ENCODE measurements around the gene ARPC4.
"Not testable (repeated sequence)": the region's sequence is repeated elsewhere in the genome, so short reads cannot be mapped to it uniquely, and the experiment has no call there.

ARPC4 gene

GRCh38 chr3:9769012-9769411, 23.9 kb upstream of the ARPC4 start:
- peak overlapping the region; percentile 49 for H3K4me3 ChIP-seq (ENCODE audit: low read length)
- TF ChIP-seq, protein P1, sequence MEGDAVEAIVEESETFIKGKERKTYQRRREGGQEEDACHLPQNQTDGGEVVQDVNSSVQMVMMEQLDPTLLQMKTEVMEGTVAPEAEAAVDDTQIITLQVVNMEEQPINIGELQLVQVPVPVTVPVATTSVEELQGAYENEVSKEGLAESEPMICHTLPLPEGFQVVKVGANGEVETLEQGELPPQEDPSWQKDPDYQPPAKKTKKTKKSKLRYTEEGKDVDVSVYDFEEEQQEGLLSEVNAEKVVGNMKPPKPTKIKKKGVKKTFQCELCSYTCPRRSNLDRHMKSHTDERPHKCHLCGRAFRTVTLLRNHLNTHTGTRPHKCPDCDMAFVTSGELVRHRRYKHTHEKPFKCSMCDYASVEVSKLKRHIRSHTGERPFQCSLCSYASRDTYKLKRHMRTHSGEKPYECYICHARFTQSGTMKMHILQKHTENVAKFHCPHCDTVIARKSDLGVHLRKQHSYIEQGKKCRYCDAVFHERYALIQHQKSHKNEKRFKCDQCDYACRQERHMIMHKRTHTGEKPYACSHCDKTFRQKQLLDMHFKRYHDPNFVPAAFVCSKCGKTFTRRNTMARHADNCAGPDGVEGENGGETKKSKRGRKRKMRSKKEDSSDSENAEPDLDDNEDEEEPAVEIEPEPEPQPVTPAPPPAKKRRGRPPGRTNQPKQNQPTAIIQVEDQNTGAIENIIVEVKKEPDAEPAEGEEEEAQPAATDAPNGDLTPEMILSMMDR (IDR thresholded peaks at IDR 0.05; ENCODE audit: insufficient read depth, low read depth, low read length, missing control alignments): no peak
- DNase-seq (ENCODE audit: low read depth): no peak

DNA sequence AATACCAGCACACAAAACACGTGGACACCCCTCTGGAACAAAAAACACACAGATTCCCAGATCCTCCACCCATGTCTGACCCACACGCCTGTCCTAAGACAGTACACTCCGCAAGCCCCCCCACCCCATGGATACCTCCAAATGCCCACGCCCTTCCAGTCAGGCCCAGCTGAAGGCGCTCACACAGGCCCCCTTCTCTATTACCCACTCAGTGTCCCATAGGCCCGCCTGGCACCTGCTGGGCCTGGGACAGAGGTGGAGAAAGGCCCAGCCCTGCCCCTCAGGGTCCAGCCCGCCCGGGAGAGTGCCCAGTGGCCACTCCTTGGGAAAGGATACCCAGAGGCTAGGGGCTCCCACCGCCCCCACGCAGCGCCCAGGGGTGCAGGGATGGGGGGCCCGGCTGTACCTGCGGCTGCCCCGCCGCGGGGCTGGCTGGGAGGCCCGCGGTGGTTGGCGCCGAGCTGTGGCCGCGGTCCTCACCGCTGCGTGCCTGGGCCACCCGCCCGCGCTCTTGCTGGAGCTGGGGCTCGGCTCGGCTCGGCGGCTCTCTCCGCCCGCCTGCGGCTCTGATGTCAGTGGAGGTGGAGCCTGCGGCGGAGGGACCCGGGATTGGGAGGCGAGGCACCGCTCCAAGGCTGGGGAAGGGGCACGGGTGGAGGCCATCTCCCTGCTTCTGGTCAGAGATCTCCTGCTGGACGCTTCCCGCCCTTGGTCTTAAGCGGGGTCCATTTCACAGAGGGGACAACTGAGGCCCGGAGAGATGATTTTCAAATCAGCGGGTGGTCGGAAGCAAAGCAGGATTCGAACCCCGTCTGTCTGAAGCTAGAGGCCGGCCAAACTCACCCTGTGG, 23.2 kb upstream of the ARPC4 start, which contains the start of gene CAMK1:
TSS of gene CAMK1 (minus strand) at position 522 of the 850 bp plus-strand sequence. CDS start 2,198 bp downstream, outside the sequence.
- peak within 1 kb of the TSS; percentile 49 for H3K4me3 ChIP-seq (ENCODE audit: low read length)
- TF ChIP-seq, protein P1 (IDR thresholded peaks at IDR 0.05; ENCODE audit: insufficient read depth, low read depth, low read length, missing control alignments): no peak
- DNase-seq (ENCODE audit: low read depth): peak; percentile 69

GRCh38 chr3:9770276-9770812, 22.5 kb upstream of the ARPC4 start:
- H3K4me3 ChIP-seq (ENCODE audit: low read length): peak overlapping the region; percentile 49
- DNase-seq (ENCODE audit: low read depth): no peak
- TF ChIP-seq, protein P1 (IDR thresholded peaks at IDR 0.05; ENCODE audit: insufficient read depth, low read depth, low read length, missing control alignments): no peak

- DNase-seq (ENCODE audit: low read depth); H3K4me3 ChIP-seq (ENCODE audit: low read length): not testable (repeated sequence)
These were observed 21.9 kb upstream of the ARPC4 start for GRCh38 chr3:9771007-9771406.

GRCh38 chr3:9776896-9777693, 15.8 kb upstream of the ARPC4 start:
- H3K4me3 ChIP-seq (ENCODE audit: low read length): no peak overlapping the region
- TF ChIP-seq, protein P1 (IDR thresholded peaks at IDR 0.05; ENCODE audit: insufficient read depth, low read depth, low read length, missing control alignments): no peak
- DNase-seq (ENCODE audit: low read depth): no peak

GRCh38 chr3:9777694-9778021, 15.2 kb upstream of the ARPC4 start:
- TF ChIP-seq, protein P1 (IDR thresholded peaks at IDR 0.05; ENCODE audit: insufficient read depth, low read depth, low read length, missing control alignments): no peak
- DNase-seq (ENCODE audit: low read depth): no peak
- no peak overlapping the region for H3K4me3 ChIP-seq (ENCODE audit: low read length)
